Activated CD8-positive, alpha-beta memory T cell treated with anti-CD3 and anti-CD28 coated beads, Interleukin-2, amount 50 U/mL, for 1 hour (primary cell): Measurements from ENCODE around the gene PRR23C.

ENCODE experiments used
- DNase-seq: peaks from one replicate; pipeline ENCODE4 v3.0.0-alpha.2; 2020; ENCODE audit errors: extremely low read depth

Gene PRR23C

DNA sequence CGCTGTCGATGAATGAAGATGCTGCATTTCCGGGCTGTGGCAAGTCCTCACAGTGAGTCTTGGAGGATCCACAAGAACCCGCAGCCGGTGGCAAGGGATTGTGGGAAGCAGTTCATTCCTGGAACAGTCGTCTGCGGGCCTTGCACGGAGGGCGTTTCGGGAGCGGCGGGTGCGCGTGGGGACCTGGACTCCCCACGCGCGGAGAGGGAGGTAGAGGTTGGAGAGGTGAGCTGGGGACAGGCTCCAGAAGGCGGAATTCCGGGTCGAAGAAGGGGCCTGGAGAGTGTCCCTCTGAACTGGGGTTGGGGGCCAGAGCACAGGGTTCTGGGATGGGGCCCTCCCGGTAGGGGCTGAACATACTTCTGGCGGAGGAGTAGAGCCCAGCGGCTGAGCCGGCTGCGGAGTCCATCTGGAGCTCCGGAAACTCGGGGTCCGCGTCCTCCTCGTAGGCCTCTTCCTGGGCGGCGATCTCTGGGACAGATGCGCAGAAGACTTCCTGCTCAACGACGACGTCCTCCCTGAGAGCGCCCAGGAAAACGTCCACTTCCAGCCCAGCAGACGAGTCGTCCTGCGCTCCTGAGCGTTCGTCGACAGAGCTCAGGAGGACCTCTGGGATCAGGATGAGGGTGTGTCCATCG is 39.2 kb downstream of the PRR23C start:
- no peak for DNase-seq

DNA sequence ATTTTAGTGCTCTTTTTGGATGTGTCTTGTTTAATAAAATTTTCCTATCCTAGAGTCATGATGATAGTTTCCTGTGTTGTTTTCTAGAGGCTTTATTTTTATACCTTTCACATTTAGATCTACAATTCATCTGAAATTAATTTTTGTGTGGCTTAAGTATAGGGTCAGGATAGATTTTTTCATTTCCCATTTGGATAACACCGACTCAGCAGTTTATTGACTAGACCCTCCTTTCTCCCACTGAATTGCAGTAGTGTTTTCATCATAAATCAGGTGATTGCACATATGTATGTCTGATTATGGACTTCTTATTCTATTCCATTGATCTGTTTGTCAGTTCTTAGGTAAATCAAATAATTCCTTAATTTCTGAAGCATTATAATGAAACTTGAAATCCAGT is 49.0 kb downstream of the PRR23C start:
- DNase-seq: no peak
